Tibial nerve (tissue), 3 donors: Measurements from ENCODE around the gene C1orf122.

ENCODE experiments used
- POLR2A ChIP-seq, 2 donors: fragments of 450-650 bp; IDR thresholded peaks; one replicate each; pipeline ENCODE4 v1.6.1; 2017; ENCODE audit warnings: antibody characterized with exemption in 2 of 2, mild to moderate bottlenecking in 2 of 2, moderate library complexity in 2 of 2
- TF ChIP-seq, protein P1 (sequence below), 5 experiments: fragments of 200-600 bp in 3 of 5; fragments of 450-650 bp in 2 of 5; sonication (generic) in 3 of 5; IDR thresholded peaks; one replicate each; pipeline ENCODE4 v1.5.1; 2016 to 2019; ENCODE audit warnings: antibody characterized with exemption in 5 of 5, mild to moderate bottlenecking in 3 of 5, moderate library complexity in 2 of 5

DNA sequence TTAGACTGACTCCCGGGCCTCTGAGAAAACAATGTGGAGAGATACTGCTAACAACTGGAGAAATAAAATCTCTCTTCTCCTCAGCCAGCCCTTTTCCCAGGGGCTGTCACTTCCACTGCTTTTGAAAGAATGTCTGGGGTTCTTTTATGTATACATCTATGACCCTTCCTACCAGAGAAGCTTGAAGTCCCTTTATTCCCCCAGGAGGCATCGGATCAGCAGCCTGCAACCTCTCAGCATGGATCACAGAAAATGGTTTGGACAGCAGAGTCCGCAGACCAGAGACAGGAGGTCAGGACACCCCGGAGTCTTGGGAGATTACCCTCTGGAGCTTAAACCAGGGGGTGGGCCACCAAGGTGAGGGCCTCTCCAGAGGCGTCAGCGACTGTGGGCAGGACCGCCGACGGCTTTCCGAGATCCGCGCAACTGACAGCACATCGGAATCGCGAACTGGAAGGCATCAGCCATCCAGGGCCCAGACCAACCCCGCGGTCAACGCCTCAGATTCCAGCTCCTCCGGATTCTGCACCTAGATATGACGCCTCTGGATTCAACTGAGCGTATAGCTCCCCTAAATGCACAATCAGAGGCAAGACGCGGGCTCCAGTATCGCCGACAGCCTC lies 43.7 kb upstream of the C1orf122 start:
- no peak for TF ChIP-seq POLR2A (IDR thresholded peaks at IDR 0.05)
- TF ChIP-seq, protein P1, sequence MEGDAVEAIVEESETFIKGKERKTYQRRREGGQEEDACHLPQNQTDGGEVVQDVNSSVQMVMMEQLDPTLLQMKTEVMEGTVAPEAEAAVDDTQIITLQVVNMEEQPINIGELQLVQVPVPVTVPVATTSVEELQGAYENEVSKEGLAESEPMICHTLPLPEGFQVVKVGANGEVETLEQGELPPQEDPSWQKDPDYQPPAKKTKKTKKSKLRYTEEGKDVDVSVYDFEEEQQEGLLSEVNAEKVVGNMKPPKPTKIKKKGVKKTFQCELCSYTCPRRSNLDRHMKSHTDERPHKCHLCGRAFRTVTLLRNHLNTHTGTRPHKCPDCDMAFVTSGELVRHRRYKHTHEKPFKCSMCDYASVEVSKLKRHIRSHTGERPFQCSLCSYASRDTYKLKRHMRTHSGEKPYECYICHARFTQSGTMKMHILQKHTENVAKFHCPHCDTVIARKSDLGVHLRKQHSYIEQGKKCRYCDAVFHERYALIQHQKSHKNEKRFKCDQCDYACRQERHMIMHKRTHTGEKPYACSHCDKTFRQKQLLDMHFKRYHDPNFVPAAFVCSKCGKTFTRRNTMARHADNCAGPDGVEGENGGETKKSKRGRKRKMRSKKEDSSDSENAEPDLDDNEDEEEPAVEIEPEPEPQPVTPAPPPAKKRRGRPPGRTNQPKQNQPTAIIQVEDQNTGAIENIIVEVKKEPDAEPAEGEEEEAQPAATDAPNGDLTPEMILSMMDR (IDR thresholded peaks at IDR 0.05) = no peak
